T1000 (cell line): ENCODE measurements around the gene COQ6.
A peak's percentile ranks its signal among the peaks of the same experiment; 100 is the strongest.
"Not testable (repeated sequence)": the region's sequence is repeated elsewhere in the genome, so short reads cannot be mapped to it uniquely, and the experiment has no call there.

ENCODE experiments used
- DNase-seq: peaks from one replicate; lab custom pipeline; 2025; ENCODE audit warnings: mixed read lengths; lab: John Stamatoyannopoulos, UW

Gene COQ6

GRCh38 chr14:73949752-73950734, at the start of gene COQ6, which contains the start of gene FAM161B:
Gene COQ6 (plus strand): TSS chr14:73950302. CDS start chr14:73950333, 31 bp downstream.
Gene FAM161B (minus strand): TSS chr14:73950094. CDS start chr14:73950026, 68 bp downstream.
- DNase-seq = peak; percentile 95

- DNase-seq = no peak
Measured at GRCh38 chr14:73903028-73903427, 47.1 kb upstream of the COQ6 start.

- DNase-seq = no peak
Measured at GRCh38 chr14:73909681-73910080, 40.4 kb upstream of the COQ6 start.

- no peak for DNase-seq
Measured at GRCh38 chr14:73913256-73913655, 36.8 kb upstream of the COQ6 start.

GRCh38 chr14:73916324-73916723, 33.8 kb upstream of the COQ6 start:
- DNase-seq = no peak

GRCh38 chr14:73919457-73919856, 30.6 kb upstream of the COQ6 start:
- not testable (repeated sequence) for DNase-seq

GRCh38 chr14:73924337-73924736, 25.8 kb upstream of the COQ6 start:
- no peak for DNase-seq

- no peak for DNase-seq
Measured at GRCh38 chr14:73935666-73936065, 14.4 kb upstream of the COQ6 start.

GRCh38 chr14:73936548-73936947, 13.6 kb upstream of the COQ6 start:
- DNase-seq = no peak

- no peak for DNase-seq
Measured at GRCh38 chr14:73937012-73937411, 13.1 kb upstream of the COQ6 start.

GRCh38 chr14:73942180-73942579, 7.9 kb upstream of the COQ6 start:
- no peak for DNase-seq

- no peak for DNase-seq
Measured at GRCh38 chr14:73943083-73943482, 7.0 kb upstream of the COQ6 start.

GRCh38 chr14:73944432-73945158, 5.5 kb upstream of the COQ6 start:
- no peak for DNase-seq

- no peak for DNase-seq
Measured at GRCh38 chr14:73945159-73945670, 4.9 kb upstream of the COQ6 start.

GRCh38 chr14:73953731-73954130, 3.6 kb downstream of the COQ6 start:
- DNase-seq = no peak

GRCh38 chr14:73955674-73956073, 5.6 kb downstream of the COQ6 start:
- DNase-seq = no peak

GRCh38 chr14:73958591-73958990, 8.5 kb downstream of the COQ6 start:
- no peak for DNase-seq

- no peak for DNase-seq
Measured at GRCh38 chr14:73961192-73961591, 11.1 kb downstream of the COQ6 start.

GRCh38 chr14:73965216-73965615, 15.1 kb downstream of the COQ6 start:
- DNase-seq = no peak

- DNase-seq = no peak
Measured at GRCh38 chr14:73968885-73969284, 18.8 kb downstream of the COQ6 start.

GRCh38 chr14:73973497-73973896, 23.4 kb downstream of the COQ6 start:
- DNase-seq = no peak

- DNase-seq = no peak
Measured at GRCh38 chr14:73976125-73976524, 26.0 kb downstream of the COQ6 start.

GRCh38 chr14:73977896-73978295, 27.8 kb downstream of the COQ6 start:
- DNase-seq = no peak
